HepG2 (cell line): ENCODE data around the gene MEX3D. TPM values are rescaled to one million over a fixed set of nuclear protein-coding genes. Genes with fewer than 3 reads are reported as not detected.
A peak's percentile ranks its signal among the peaks of the same experiment; 100 is the strongest.

Source experiments
- ATAC-seq: fragments of 200-7000 bp; cut with Tn5 transposase; 3 replicates; pipeline ENCODE4 v1.9.1; 2020; ENCODE audit warnings: mild to moderate bottlenecking, moderate library complexity
- BruUV-seq: library from RNA; stranded (reverse); fragments of 400-500 nt; replicated peaks from 2 replicates; lab custom pipeline; 2021; lab: Mats Ljungman, UMichigan
- CTCF ChIA-PET: fragments of 300-600 bp; formaldehyde crosslinking; extraction: SDS; loops from one replicate; lab custom pipeline; 2021; ENCODE audit warnings: low total read pairs, inconsistent platforms, low intra/inter-chr PET ratio; lab: Yijun Ruan, JAX
- POLR2A ChIA-PET: fragments of 350-600 bp; sonication (Branson Sonifier 250); formaldehyde crosslinking; loops from one replicate; lab custom pipeline; 2020; ENCODE audit warnings: antibody characterized with exemption, inconsistent platforms; lab: Yijun Ruan, JAX
- DNase-seq: peaks from one replicate; pipeline ENCODE4 v3.0.0-alpha.2; 2015; ENCODE audit warnings: low spot score
- FAIRE-seq: peaks from 3 replicates; lab custom pipeline; 2011; peaks lifted over from hg19 to GRCh38; lab: Jason Lieb, UNC
- H2AFZ ChIP-seq: one replicate; pipeline ENCODE4 v1.6.1; 2011; ENCODE audit warnings: low read length, inconsistent platforms
- H3K27ac ChIP-seq: fragments of 300-600 bp; 3 replicates; pipeline ENCODE4 v1.8.0; 2011; ENCODE audit warnings: mixed run types, mild to moderate bottlenecking, mixed read lengths, low read length, inconsistent platforms; ENCODE audit not compliant: insufficient read depth; ENCODE audit errors: extremely low read length
- H3K27me3 ChIP-seq, 2 experiments: fragments of 200-600 bp in 1 of 2; 2 replicates in 1 of 2; 3 replicates in 1 of 2; pipeline versions ENCODE4 v1.6.0 to v1.8.0; 2011; ENCODE audit warnings: low read length in 2 of 2, mild to moderate bottlenecking in 2 of 2, moderate library complexity in 2 of 2, inconsistent platforms in 1 of 2; ENCODE audit not compliant: insufficient read depth in 2 of 2, control insufficient read depth in 1 of 2
- H3K36me3 ChIP-seq, 2 experiments: fragments of 200-600 bp in 1 of 2; replicated peaks in 1 of 2; 2 replicates in 1 of 2; 3 replicates in 1 of 2; pipeline versions ENCODE4 v1.5.1 to v1.8.0; 2011; ENCODE audit warnings: low read length in 2 of 2, inconsistent platforms in 1 of 2; ENCODE audit not compliant: insufficient read depth in 2 of 2, control insufficient read depth in 1 of 2
- H3K4me1 ChIP-seq: 2 replicates; pipeline ENCODE4 v1.5.1; 2012; ENCODE audit warnings: low read length, inconsistent platforms; ENCODE audit not compliant: insufficient read depth
- H3K4me2 ChIP-seq: 2 replicates; pipeline ENCODE4 v1.6.0; 2011; ENCODE audit warnings: low read depth, low read length, inconsistent platforms
- H3K4me3 ChIP-seq, 3 experiments: fragments of 200-600 bp in 1 of 3; sonication (generic), shearing (Covaris generic) in 1 of 3; replicated peaks in 1 of 3; 2 replicates each; pipeline ENCODE4 v1.5.1; 2011 to 2016; ENCODE audit warnings: low read length in 3 of 3, inconsistent platforms in 2 of 3, low read depth in 2 of 3, mild to moderate bottlenecking in 2 of 3, control low read depth in 1 of 3, mixed read lengths in 1 of 3; ENCODE audit not compliant: insufficient read depth in 1 of 3
- H3K79me2 ChIP-seq: one replicate; pipeline ENCODE4 v1.6.1; 2011; ENCODE audit warnings: low read length, inconsistent platforms; ENCODE audit not compliant: insufficient read depth
- H3K9ac ChIP-seq: 2 replicates; pipeline ENCODE4 v1.6.0; 2011; ENCODE audit warnings: mild to moderate bottlenecking, low read depth, low read length, inconsistent platforms; ENCODE audit not compliant: insufficient read depth
- H3K9me3 ChIP-seq: 2 replicates; pipeline ENCODE4 v1.5.1; 2012; ENCODE audit warnings: mild to moderate bottlenecking, low read length
- H4K20me1 ChIP-seq: 2 replicates; pipeline ENCODE4 v1.6.0; 2011; ENCODE audit warnings: inconsistent platforms, mild to moderate bottlenecking, low read length, moderate library complexity; ENCODE audit not compliant: insufficient read depth
- AGO2 ChIP-seq: fragments of 200-400 bp; formaldehyde crosslinking; optimal IDR thresholded peaks from 2 replicates; pipeline ENCODE3; 2017; ENCODE audit warnings: mild to moderate bottlenecking, low read depth, low read length, moderate library complexity
- ARNTL ChIP-seq: sonication (generic); formaldehyde crosslinking; IDR thresholded peaks from 2 replicates; pipeline ENCODE4 v1.4.0; 2020; ENCODE audit warnings: mild to moderate bottlenecking, missing genetic modification reagents
- CCDC6 ChIP-seq: sonication (generic); formaldehyde crosslinking; IDR thresholded peaks from 2 replicates; pipeline ENCODE4 v1.8.1; 2022; ENCODE audit warnings: mild to moderate bottlenecking, missing genetic modification reagents, moderate library complexity
- EHMT2 ChIP-seq: fragments of 200-600 bp; sonication (generic); IDR thresholded peaks from 2 replicates; pipeline ENCODE4 v1.7.0; 2017; ENCODE audit warnings: antibody characterized with exemption, low read depth, low read length, borderline replicate concordance
- HNRNPL ChIP-seq: fragments of 200-400 bp; formaldehyde crosslinking; IDR thresholded peaks from 2 replicates; pipeline ENCODE4 v1.6.1; 2017; ENCODE audit warnings: mild to moderate bottlenecking, low read depth, low read length
- HOXA9 ChIP-seq: sonication (generic); formaldehyde crosslinking; IDR thresholded peaks from 2 replicates; pipeline ENCODE4 v1.8.1; 2022; ENCODE audit warnings: missing genetic modification reagents, mild to moderate bottlenecking, moderate library complexity, borderline replicate concordance
- ZNF570 ChIP-seq: sonication (generic); formaldehyde crosslinking; IDR thresholded peaks from 2 replicates; pipeline ENCODE4 v1.4.0; 2020; ENCODE audit warnings: mild to moderate bottlenecking, missing genetic modification reagents, borderline replicate concordance
- ZNF670 ChIP-seq: sonication (generic); formaldehyde crosslinking; IDR thresholded peaks from 2 replicates; pipeline ENCODE4 v1.8.0; 2022; ENCODE audit warnings: mild to moderate bottlenecking, missing genetic modification reagents, borderline replicate concordance
- ZNF687 ChIP-seq: sonication (generic); formaldehyde crosslinking; IDR thresholded peaks from 2 replicates; pipeline ENCODE4 v1.5.1; 2020; ENCODE audit warnings: mild to moderate bottlenecking, missing genetic modification reagents, moderate library complexity
- ZNF816 ChIP-seq: sonication (generic); formaldehyde crosslinking; IDR thresholded peaks from 2 replicates; pipeline ENCODE4 v1.8.0; 2022; ENCODE audit warnings: missing genetic modification reagents, mild to moderate bottlenecking, borderline replicate concordance
- WGBS: methylation state at CpG from one replicate; pipeline ENCODE4 v1.1.6; 2017; ENCODE audit warnings: low lambda C conversion rate; 5-methylcytosine and 5-hydroxymethylcytosine counted together
- in situ Hi-C: cut with HindIII; loops from 2 replicates; pipeline ENCODE4 v1.10.0; 2017; ENCODE audit warnings: low pct_unique_long_range_greater_than_20kb; ENCODE audit not compliant: extremely low pct_ligation_motif_present
- intact Hi-C: fragments of 100-400 bp; cut with micrococcal nuclease; formaldehyde crosslinking; loops from one replicate; pipeline ENCODE4 v1.10.0; 2022; ENCODE audit not compliant: unreplicated experiment
- polyA plus RNA-seq, 8 experiments: library from polyadenylated mRNA; depleted of rRNA in 3 of 8; stranded (reverse) in 7 of 8; unstranded in 1 of 8; fragments of >200 nt; fragmentation: Illumina TruSeq in 4 of 8; extraction: Trizol in 4 of 8; gene quantifications; 2 replicates each; pipeline versions ENCODE4 v1.2.1 to v1.2.3, GENCODE V29; 2011 to 2016; ENCODE audit warnings: low read depth in 4 of 8, missing spikeins in 1 of 8, mixed read lengths in 1 of 8; ENCODE audit not compliant: insufficient read depth in 1 of 8
- total RNA-seq, 5 experiments: library from RNA; depleted of rRNA; stranded (reverse); fragments of >200 nt; fragmentation: Illumina TruSeq; extraction: Trizol; gene quantifications; 2 replicates each; pipeline ENCODE4 v1.2.3, GENCODE V29; 2016; ENCODE audit warnings: low read depth in 1 of 5

Gene MEX3D
- total and polyA plus RNA-seq, 2 of the 13 experiments (the other 11 are each of a cell fraction or from before 2014, with no cell fraction given) = 3.6 to 17.1 TPM

DNA sequence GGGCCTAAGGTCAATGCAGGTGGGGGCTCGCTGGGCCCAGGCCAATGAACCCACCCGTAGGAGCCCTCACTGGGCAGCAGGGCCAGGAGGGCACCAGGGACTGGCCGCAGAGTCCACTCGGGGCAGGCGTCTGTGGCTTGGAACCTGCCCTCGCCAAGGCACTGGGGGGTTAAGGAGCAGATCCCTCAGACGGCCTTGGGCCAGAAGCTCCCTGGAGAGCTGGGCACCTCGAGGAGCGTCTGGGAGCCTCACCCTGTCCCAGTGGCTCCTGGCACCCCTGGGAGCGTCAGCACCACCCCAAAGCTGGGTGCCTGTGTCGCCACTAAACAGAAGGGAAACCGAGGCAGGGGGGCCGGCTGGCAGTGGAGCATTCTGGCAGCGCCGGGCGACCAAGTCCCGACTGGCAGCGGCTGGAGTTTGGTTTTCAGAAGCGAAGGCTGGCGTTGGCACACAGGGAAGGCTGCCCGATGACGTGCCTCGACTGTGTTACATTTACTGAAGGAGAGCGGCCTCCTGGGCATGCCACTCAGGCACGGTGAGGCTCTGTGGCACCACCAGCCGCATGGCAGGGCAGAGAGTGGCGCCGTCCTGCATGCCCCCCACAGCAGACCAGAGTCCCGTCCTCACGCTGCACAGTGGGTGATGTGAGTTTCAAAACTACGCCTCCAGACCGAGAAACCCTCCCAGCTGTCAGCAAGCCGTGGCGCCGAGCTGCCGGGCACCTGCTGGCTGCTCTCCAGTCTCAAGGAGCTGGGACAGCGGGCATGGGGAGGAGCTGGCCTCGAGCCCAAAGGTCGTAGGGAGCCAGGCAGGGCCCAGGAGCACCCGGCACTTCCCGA is 9.2 kb upstream of the MEX3D start:
- ChIA-PET CTCF (no interaction called here), POLR2A (interaction anchor here (1.0 kb wide), 1 partner anchor 14 kb away, joined by 3 read pairs; no protein-coding TSS in a partner anchor)
- FAIRE-seq = no peak
- H3K79me2 ChIP-seq = no peaks in the 10 kb centered on the region
- no peak overlapping the region for H2AFZ ChIP-seq
- no peak for ATAC-seq
- peaks cover 17% of the 10 kb centered on the region for H3K4me1 ChIP-seq
- H4K20me1 ChIP-seq = 0 out of 2 replicates have a peak, but pooled peaks cover 2% of the 10 kb centered on the region
- H3K36me3 ChIP-seq = peaks cover 9 to 35% of the 10 kb centered on the region in 2 experiments; a peak in 4 of 5 replicates
- H3K27me3 ChIP-seq = no peaks in the 10 kb centered on the region
- H3K9me3 ChIP-seq = no peaks in the 10 kb centered on the region
- WGBS = 98% methylated on average over 19 of the region's 41 CpGs
- no peak overlapping the region for H3K4me3 ChIP-seq
- intact Hi-C loops = no loop called here
- DNase-seq = no peak
- no TSS peak for BruUV-seq
- TF ChIP-seq CCDC6 (no peak), AGO2 (peak; percentile 3), EHMT2 (no peak), ZNF670 (CRISPR knock-in tag) (no peak), ZNF687 (CRISPR knock-in tag) (peak; percentile 11; the same call in 1 of the 2 replicates), ARNTL (CRISPR knock-in tag) (no peak), HOXA9 (no peak), ZNF570 (no peak), HNRNPL (peak; percentile 57; the same call in 1 of the 2 replicates), ZNF816 (CRISPR knock-in tag) (no peak)
- H3K4me2 ChIP-seq = no peak overlapping the region
- H3K27ac ChIP-seq = no peak overlapping the region
- in situ Hi-C loops = no loop called here
- H3K9ac ChIP-seq = no peak overlapping the region
